GM19372 (cell line): ENCODE measurements around the gene OR5T2.
"Not testable (repeated sequence)": the region's sequence is repeated elsewhere in the genome, so short reads cannot be mapped to it uniquely, and the experiment has no call there.

Experiments
- ATAC-seq: cut with Tn5 transposase; IDR thresholded peaks from one replicate; pipeline ENCODE4 v1.9.1; 2021; ENCODE audit warnings: mild to moderate bottlenecking, low read depth, moderate library complexity; ENCODE audit not compliant: unreplicated experiment

Gene OR5T2

DNA sequence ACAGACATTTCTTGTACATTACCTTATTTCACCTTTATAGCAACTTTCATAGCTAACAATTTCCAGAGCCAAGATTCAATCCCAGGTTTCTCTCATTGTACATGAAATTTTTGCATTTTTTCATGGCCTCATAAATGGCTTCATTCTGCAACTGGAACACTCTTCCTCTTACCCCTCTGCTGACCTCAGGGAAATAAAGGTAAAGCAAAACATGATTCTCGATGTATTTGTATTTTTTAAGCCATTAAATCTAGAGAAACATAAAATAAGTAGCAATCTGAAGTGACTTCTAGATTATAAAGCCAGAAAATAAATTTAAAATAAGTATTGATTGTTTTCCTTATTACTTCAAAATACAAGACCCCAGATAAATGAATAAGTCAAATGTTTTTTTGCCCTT lies at the start of gene OR5T2:
Gene OR5T2, minus strand, starts transcription at position 101 of the 400 bp plus-strand sequence. CDS start 1,193 bp downstream, outside the sequence.
- ATAC-seq, result no peak

DNA sequence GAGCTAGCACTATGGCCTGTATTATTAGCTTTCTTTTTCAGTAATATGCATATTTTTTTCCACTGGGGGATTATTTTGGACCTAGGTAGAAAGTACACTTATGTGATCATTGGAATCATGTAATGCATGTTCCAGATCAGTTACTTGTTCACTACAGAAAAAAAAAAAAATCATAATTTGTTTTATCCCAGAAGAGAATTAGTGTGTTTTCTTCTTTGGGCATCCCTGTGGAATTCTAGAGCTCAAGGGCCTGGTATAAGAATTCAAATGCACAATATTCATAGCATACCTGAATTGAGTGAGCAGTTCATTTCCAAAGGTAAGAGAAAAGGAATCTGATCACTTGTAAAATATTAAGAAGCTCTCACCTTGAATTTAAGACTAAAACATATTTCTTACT lies 39.8 kb upstream of the OR5T2 start, which contains the start of gene OR5T1:
Gene OR5T1, plus strand, starts transcription at position 301 of the 400 bp plus-strand sequence. CDS start 1,485 bp downstream, outside the sequence.
- no peak for ATAC-seq

- ATAC-seq, result no peak
Measured at GRCh38 chr11:56271092-56271491, 37.0 kb upstream of the OR5T2 start.

DNA sequence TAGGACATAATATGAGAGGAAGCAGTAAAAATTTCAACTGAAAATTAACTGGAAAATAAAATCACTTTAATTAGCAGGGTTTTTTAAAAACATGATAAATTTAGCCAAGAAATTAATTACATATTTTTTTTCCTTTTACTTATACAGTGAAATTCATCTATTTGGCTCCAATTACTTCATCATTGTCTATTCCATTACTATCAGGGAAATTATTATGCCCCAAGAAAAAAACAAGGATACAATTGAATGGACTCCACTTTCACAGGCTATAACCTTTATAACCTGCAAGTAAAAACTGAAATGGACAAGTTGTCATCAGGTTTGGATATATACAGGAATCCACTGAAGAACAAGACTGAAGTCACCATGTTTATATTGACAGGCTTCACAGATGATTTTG lies 17.9 kb upstream of the OR5T2 start, which contains the start of gene OR5T3:
Gene OR5T3, plus strand, starts transcription at position 301 of the 400 bp plus-strand sequence. Its CDS starts 0 bp downstream, at position 301.
- no peak for ATAC-seq

DNA sequence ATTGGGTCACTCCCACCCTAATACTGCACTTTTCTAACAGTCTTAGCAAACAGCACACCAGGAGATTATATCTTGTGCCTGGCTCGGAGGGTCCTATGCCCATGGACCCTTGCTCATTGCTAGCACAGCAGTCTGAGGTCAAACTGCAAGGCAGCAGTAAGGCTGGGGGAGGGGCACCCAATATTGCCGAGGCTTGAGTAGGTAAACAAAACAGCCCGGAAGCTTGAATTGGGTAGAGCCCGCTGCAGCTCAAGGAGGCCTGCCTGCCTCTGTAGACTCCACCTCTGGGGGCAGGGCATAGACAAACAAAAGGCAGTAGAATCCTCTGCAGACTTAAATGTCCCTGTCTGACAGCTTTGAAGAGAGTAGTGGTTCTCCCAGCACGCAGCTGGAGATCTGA lies 14.3 kb downstream of the OR5T2 start:
- ATAC-seq, result not testable (repeated sequence)

GRCh38 chr11:56214537-56214936 lies 19.5 kb downstream of the OR5T2 start:
- ATAC-seq, result no peak

DNA sequence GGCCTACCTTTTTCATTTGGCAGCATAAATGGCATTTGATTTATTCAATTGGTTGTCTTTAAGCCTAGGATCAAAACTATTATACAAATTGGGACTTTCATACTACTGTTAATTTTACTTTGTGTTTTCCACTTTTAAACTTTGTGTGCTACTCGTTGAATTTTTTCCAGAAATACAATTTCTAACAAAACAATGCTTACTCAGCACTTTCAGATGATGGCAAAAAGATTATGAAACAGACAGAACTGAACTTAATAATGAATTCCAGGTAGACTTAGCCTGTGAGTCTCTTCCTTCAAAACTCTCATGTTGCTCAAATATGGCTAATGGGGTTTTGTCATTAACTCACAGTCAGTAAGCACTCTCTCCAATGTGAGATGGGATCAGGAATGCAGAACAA lies 26.3 kb downstream of the OR5T2 start:
- ATAC-seq, result no peak

DNA sequence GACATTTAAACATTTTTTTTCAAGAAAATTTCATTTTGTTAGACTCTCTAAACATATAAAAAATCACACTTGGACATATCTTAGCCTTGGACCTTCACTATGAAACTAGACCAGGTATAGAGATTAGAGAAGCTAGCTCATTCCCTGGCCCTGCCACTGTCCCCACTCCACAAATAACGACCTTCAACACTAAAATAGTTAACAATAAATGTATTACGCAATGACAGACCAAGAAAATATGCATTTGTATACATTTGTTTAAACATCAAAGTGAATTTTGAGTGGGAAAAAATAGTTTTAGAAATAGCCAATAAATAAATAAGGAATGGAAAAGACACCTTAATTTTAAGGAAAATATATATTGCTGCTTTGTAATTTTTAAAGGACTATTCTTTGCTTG lies 36.7 kb downstream of the OR5T2 start:
- no peak for ATAC-seq

- ATAC-seq, result no peak
Measured at GRCh38 chr11:56196705-56197104, 37.4 kb downstream of the OR5T2 start.

GRCh38 chr11:56188602-56189001 lies 45.5 kb downstream of the OR5T2 start:
- no peak for ATAC-seq

GRCh38 chr11:56183459-56183858 lies 50.6 kb downstream of the OR5T2 start:
- no peak for ATAC-seq
